ENCODE results near the gene CDH8. TPM values are rescaled to one million over a fixed set of nuclear protein-coding genes. Genes with fewer than 3 reads are reported as not detected.

The CDH8 gene
- total RNA-seq, 1 experiment from 2014 or later: 2.5 TPM

- H3K79me2 ChIP-seq (ENCODE audit: insufficient read depth, low read length): no peaks in the 10 kb centered on the region
- BruUV-seq (replicated peaks): no TSS peak
- no peak overlapping the region for H2AFZ ChIP-seq (ENCODE audit: low read depth, low read length, poor library complexity, severe bottlenecking)
- H3K9me3 ChIP-seq (ENCODE audit: control insufficient read depth in 1 of 2, insufficient read depth in 1 of 2, low read depth in 1 of 2, low read length in 2 of 2): peaks cover 0 to 13% of the 10 kb centered on the region in 2 experiments; a peak in 2 of 4 replicates
- intact Hi-C loops (cut with micrococcal nuclease): no loop called here
- no peak for DNase-seq (ENCODE audit: low read depth, low spot score)
- no peak for TF ChIP-seq CBX3 (IDR thresholded peaks at IDR 0.05; ENCODE audit: low read depth)
- TF ChIP-seq EGR1 (IDR thresholded peaks at IDR 0.05; ENCODE audit: low read depth): no peak
- TF ChIP-seq ELF1 (IDR thresholded peaks at IDR 0.05; ENCODE audit: borderline replicate concordance, low read depth): no peak
- TF ChIP-seq CTCF (IDR thresholded peaks at IDR 0.05 in 2 of 3, conservative IDR thresholded peaks at IDR 0.05 in 1 of 3; ENCODE audit: borderline replicate concordance in 1 of 3, insufficient read depth in 1 of 3, low read depth in 2 of 3, low read length in 2 of 3): no peak
- no peak for TF ChIP-seq POLR2A (IDR thresholded peaks at IDR 0.05; ENCODE audit: borderline replicate concordance, extremely low read depth, insufficient read depth, insufficient read length)
- TF ChIP-seq REST (IDR thresholded peaks at IDR 0.05; ENCODE audit: low read depth): no peak
- TF ChIP-seq POLR2AphosphoS5 (IDR thresholded peaks at IDR 0.05; ENCODE audit: low read depth, low read length): no peak
- no peak for TF ChIP-seq SP1 (IDR thresholded peaks at IDR 0.05; ENCODE audit: low read depth)
- no peak for TF ChIP-seq CEBPB (IDR thresholded peaks at IDR 0.05; ENCODE audit: low read depth)
- TF ChIP-seq EZH2phosphoT487 (IDR thresholded peaks at IDR 0.05; ENCODE audit: borderline replicate concordance): no peak
- no peak for TF ChIP-seq RAD21 (IDR thresholded peaks at IDR 0.05; ENCODE audit: low read depth)
- no peak for TF ChIP-seq SIN3A (IDR thresholded peaks at IDR 0.05; ENCODE audit: low read depth)
- no peak for TF ChIP-seq TCF7L2 (IDR thresholded peaks at IDR 0.05; ENCODE audit: borderline replicate concordance, extremely low read depth, insufficient read depth, insufficient read length)
- TF ChIP-seq ATF3 (IDR thresholded peaks at IDR 0.05): no peak
- H3K4me3 ChIP-seq (replicated peaks in 1 of 2; ENCODE audit: low read depth in 1 of 2, low read length in 2 of 2): no peak overlapping the region
- no peaks in the 10 kb centered on the region for H3K27me3 ChIP-seq (ENCODE audit: insufficient read depth, low read length)
- no peaks in the 10 kb centered on the region for H3K36me3 ChIP-seq (ENCODE audit: control insufficient read depth in 1 of 2, insufficient read depth in 2 of 2, low read length in 2 of 2)
- ChIA-PET CTCF (no interaction called here), POLR2A (no interaction called here), RAD21 (ENCODE audit: low non-redundant PET in 1 of 2, low total read pairs in 2 of 2, uncharacterized antibody in 2 of 2, unreplicated experiment in 2 of 2) (no interaction called here)
- no peak for ATAC-seq
- H3K9ac ChIP-seq (ENCODE audit: low read length): no peak overlapping the region
- H3K27ac ChIP-seq (ENCODE audit: low read depth, low read length): no peak overlapping the region
- H4K20me1 ChIP-seq (ENCODE audit: insufficient read depth): no peaks in the 10 kb centered on the region
- H3K9me2 ChIP-seq (ENCODE audit: insufficient read depth): no peaks in the 10 kb centered on the region
- H3K4me2 ChIP-seq (ENCODE audit: low read length): no peak overlapping the region
- H3K4me1 ChIP-seq (ENCODE audit: control insufficient read depth in 1 of 2, insufficient read depth in 2 of 2, low read length in 2 of 2): no peaks in the 10 kb centered on the region
Observed at GRCh38 chr16:61763991-61764390, 272.2 kb downstream of the CDH8 start.
